SU-DHL-6 (cell line): Measurements from ENCODE around the gene EXOC4.

Source experiments
- H2AFZ ChIP-seq: fragments of 200-600 bp; sonication (generic); 2 replicates; pipeline ENCODE4 v1.6.1; 2014; ENCODE audit warnings: low read depth, mild to moderate bottlenecking, moderate library complexity, mixed read lengths, antibody characterized with exemption, low read length; ENCODE audit not compliant: severe bottlenecking
- H3F3A ChIP-seq: fragments of 200-600 bp; shearing (Covaris generic); 2 replicates; pipeline ENCODE4 v1.6.0; 2016; ENCODE audit warnings: antibody characterized with exemption, mild to moderate bottlenecking; ENCODE audit not compliant: insufficient read depth
- H3K27ac ChIP-seq: fragments of 200-600 bp; sonication (generic); 2 replicates; pipeline ENCODE4 v1.5.1; 2016; ENCODE audit warnings: low read depth, mild to moderate bottlenecking, low read length, moderate library complexity, mixed read lengths
- H3K27me3 ChIP-seq: fragments of 200-600 bp; sonication (generic), shearing (Covaris generic); 2 replicates; pipeline ENCODE4 v1.6.0; 2014; ENCODE audit warnings: mild to moderate bottlenecking, low read length
- H3K36me3 ChIP-seq: fragments of 200-600 bp; sonication (generic); 2 replicates; pipeline ENCODE4 v1.6.1; 2014; ENCODE audit warnings: mild to moderate bottlenecking, low read length, mixed read lengths
- H3K4me2 ChIP-seq: fragments of 300-600, 200-600 bp; shearing (Covaris generic), sonication (generic); 2 replicates; pipeline ENCODE4 v1.6.0; 2014; ENCODE audit warnings: low read length, low read depth, mild to moderate bottlenecking; ENCODE audit not compliant: poor library complexity, severe bottlenecking
- H3K4me3 ChIP-seq: fragments of 200-600 bp; sonication (generic); 2 replicates; pipeline ENCODE4 v1.5.1; 2014; ENCODE audit warnings: antibody characterized with exemption, low read length, mild to moderate bottlenecking, mixed read lengths; ENCODE audit not compliant: insufficient read depth, poor library complexity, severe bottlenecking
- H3K79me2 ChIP-seq: fragments of 200-600 bp; sonication (generic); 2 replicates; pipeline ENCODE4 v1.6.1; 2014; ENCODE audit warnings: mild to moderate bottlenecking, low read length, moderate library complexity; ENCODE audit not compliant: insufficient read depth
- H3K9ac ChIP-seq: fragments of 200-600 bp; sonication (generic); 2 replicates; pipeline ENCODE4 v1.7.0; 2014; ENCODE audit warnings: mild to moderate bottlenecking, low read length
- H3K9me2 ChIP-seq: fragments of 200-600 bp; sonication (generic); replicated peaks from 2 replicates; pipeline ENCODE4 v1.6.1; 2014; ENCODE audit warnings: low read length; ENCODE audit not compliant: insufficient read depth
- H3K9me3 ChIP-seq: fragments of 200-600 bp; sonication (generic); 2 replicates; pipeline ENCODE4 v1.6.1; 2014; ENCODE audit warnings: low read length, mixed read lengths; ENCODE audit not compliant: insufficient read depth
- H4K20me1 ChIP-seq: fragments of 200-600 bp; sonication (generic); 2 replicates; pipeline ENCODE4 v1.6.1; 2014; ENCODE audit warnings: low read depth, mild to moderate bottlenecking, antibody characterized with exemption, low read length, moderate library complexity, mixed read lengths
- CTCF ChIP-seq: fragments of 200-600 bp; sonication (generic); IDR thresholded peaks from one replicate; pipeline ENCODE4 v1.5.1; 2017; ENCODE audit warnings: antibody characterized with exemption, mild to moderate bottlenecking, low read length, moderate library complexity; ENCODE audit not compliant: insufficient read depth, poor library complexity, severe bottlenecking
- EZH2phosphoT487 ChIP-seq: fragments of 200-600 bp; sonication (generic), shearing (Covaris generic); conservative IDR thresholded peaks from 2 replicates; pipeline ENCODE4 v1.6.1; 2018; ENCODE audit warnings: mild to moderate bottlenecking, antibody characterized with exemption, low read length, moderate library complexity, mixed read lengths

EXOC4 gene

GRCh38 chr7:133885213-133885612, 632.3 kb downstream of the EXOC4 start:
- Histone ChIP-seq H3K27ac (no peak overlapping the region), H3K36me3 (no peaks in the 10 kb centered on the region), H3K79me2 (no peaks in the 10 kb centered on the region), H3K4me2 (no peak overlapping the region), H3F3A (no peaks in the 10 kb centered on the region), H4K20me1 (no peaks in the 10 kb centered on the region), H3K9me3 (no peaks in the 10 kb centered on the region), H3K9ac (no peak overlapping the region), H3K27me3 (no peaks in the 10 kb centered on the region), H3K4me3 (no peak overlapping the region), H3K9me2 (no peaks in the 10 kb centered on the region), H2AFZ (no peak overlapping the region)
- TF ChIP-seq CTCF (no peak), EZH2phosphoT487 (no peak)

GRCh38 chr7:133886086-133886485, 633.2 kb downstream of the EXOC4 start:
- Histone ChIP-seq H3K9me3 (no peaks in the 10 kb centered on the region), H3K36me3 (no peaks in the 10 kb centered on the region), H3K27me3 (no peaks in the 10 kb centered on the region), H3K79me2 (no peaks in the 10 kb centered on the region), H3K9ac (no peak overlapping the region), H2AFZ (no peak overlapping the region), H3K4me3 (no peak overlapping the region), H3K9me2 (no peaks in the 10 kb centered on the region), H4K20me1 (no peaks in the 10 kb centered on the region), H3K27ac (no peak overlapping the region), H3F3A (no peaks in the 10 kb centered on the region), H3K4me2 (no peak overlapping the region)
- TF ChIP-seq CTCF = no peak

GRCh38 chr7:133886797-133887196, 633.9 kb downstream of the EXOC4 start:
- Histone ChIP-seq H2AFZ (no peak overlapping the region), H3K36me3 (no peaks in the 10 kb centered on the region), H3K4me3 (no peak overlapping the region), H3K79me2 (no peaks in the 10 kb centered on the region), H3K27me3 (no peaks in the 10 kb centered on the region), H4K20me1 (no peaks in the 10 kb centered on the region), H3K4me2 (no peak overlapping the region), H3F3A (no peaks in the 10 kb centered on the region), H3K9me2 (no peaks in the 10 kb centered on the region), H3K27ac (no peak overlapping the region), H3K9ac (no peak overlapping the region), H3K9me3 (no peaks in the 10 kb centered on the region)
- TF ChIP-seq CTCF = no peak
- no peak for TF ChIP-seq EZH2phosphoT487

- no peak overlapping the region for H3K9ac ChIP-seq
- no peak for TF ChIP-seq CTCF
- TF ChIP-seq EZH2phosphoT487 = no peak
- no peak overlapping the region for H3K27ac ChIP-seq
- H3K4me2 ChIP-seq = no peak overlapping the region
- no peaks in the 10 kb centered on the region for H3K9me2 ChIP-seq
- no peaks in the 10 kb centered on the region for H3K36me3 ChIP-seq
- no peak overlapping the region for H2AFZ ChIP-seq
- no peaks in the 10 kb centered on the region for H3K9me3 ChIP-seq
- H3K27me3 ChIP-seq = no peaks in the 10 kb centered on the region
- no peaks in the 10 kb centered on the region for H4K20me1 ChIP-seq
- H3K79me2 ChIP-seq = no peaks in the 10 kb centered on the region
- H3K4me3 ChIP-seq = no peak overlapping the region
- no peaks in the 10 kb centered on the region for H3F3A ChIP-seq
Measured at GRCh38 chr7:133887459-133887858, 634.6 kb downstream of the EXOC4 start.
